Measurements from ENCODE around the gene CAMK2D.

GRCh38 chr4:113665036-113665435 is 96.5 kb downstream of the CAMK2D start:
- no peak for TF ChIP-seq CTCF (conservative IDR thresholded peaks at IDR 0.05)
- no peak for TF ChIP-seq ZFX (IDR thresholded peaks at IDR 0.05)

All from C4-2B (cell line).